Cardiac muscle cell (in vitro differentiated cells and primary cell): Measurements from ENCODE around the gene SH2D1B. TPM values are rescaled to one million over a fixed set of nuclear protein-coding genes. Genes with fewer than 3 reads are reported as not detected.
"Not testable (repeated sequence)": the region's sequence is repeated elsewhere in the genome, so short reads cannot be mapped to it uniquely, and the experiment has no call there.

Source experiments
- DNase-seq, 2 donors: peaks; one replicate each; pipeline versions ENCODE4 v3.0.0 to v3.0.0-alpha.2; 2010 to 2017; ENCODE audit warnings: low read depth in 1 of 2, low spot score in 1 of 2
- H3K27ac ChIP-seq: fragments of 200-600 bp; sonication (generic); 2 replicates; pipeline ENCODE4 v1.5.1; 2016
- H3K27me3 ChIP-seq: fragments of 200-600 bp; sonication (generic); 2 replicates; pipeline ENCODE4 v1.6.0; 2016; ENCODE audit warnings: control low read depth
- H3K36me3 ChIP-seq: fragments of 200-600 bp; sonication (generic); 2 replicates; pipeline ENCODE4 v1.5.1; 2016; ENCODE audit warnings: control low read depth
- H3K4me1 ChIP-seq: fragments of 200-600 bp; sonication (generic); 2 replicates; pipeline ENCODE4 v1.8.1; 2017; ENCODE audit warnings: low read depth, mild to moderate bottlenecking, mixed run types
- H3K4me3 ChIP-seq: fragments of 200-600 bp; sonication (generic); 2 replicates; pipeline ENCODE4 v1.5.1; 2016; ENCODE audit warnings: mild to moderate bottlenecking
- H3K9me3 ChIP-seq: fragments of 200-600 bp; sonication (generic); 2 replicates; pipeline ENCODE4 v1.5.1; 2017; ENCODE audit warnings: low read depth, mild to moderate bottlenecking, control low read depth
- polyA plus RNA-seq: library from polyadenylated mRNA; unstranded; fragments of >200 nt; fragmentation: Nextera tagmentation; extraction: Ambion mirVana; gene quantifications from 2 replicates; pipeline ENCODE4 v1.2.1, GENCODE V29; 2016
- total RNA-seq: library from RNA; depleted of rRNA; stranded (reverse); fragments of >200 nt; gene quantifications from 2 replicates; pipeline ENCODE4 v1.2.3, GENCODE V29; 2016
- TF ChIP-seq, protein P1 (sequence below): IDR thresholded peaks from 2 replicates; pipeline ENCODE4 v1.5.1; 2012; ENCODE audit warnings: low read depth, mild to moderate bottlenecking, low read length

SH2D1B gene, protein sequence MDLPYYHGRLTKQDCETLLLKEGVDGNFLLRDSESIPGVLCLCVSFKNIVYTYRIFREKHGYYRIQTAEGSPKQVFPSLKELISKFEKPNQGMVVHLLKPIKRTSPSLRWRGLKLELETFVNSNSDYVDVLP
- total RNA-seq = 0.06 TPM in 1 of 2 replicates, not detected in the other
- 0.26 and 0.67 TPM in 2 replicates for polyA plus RNA-seq

DNA sequence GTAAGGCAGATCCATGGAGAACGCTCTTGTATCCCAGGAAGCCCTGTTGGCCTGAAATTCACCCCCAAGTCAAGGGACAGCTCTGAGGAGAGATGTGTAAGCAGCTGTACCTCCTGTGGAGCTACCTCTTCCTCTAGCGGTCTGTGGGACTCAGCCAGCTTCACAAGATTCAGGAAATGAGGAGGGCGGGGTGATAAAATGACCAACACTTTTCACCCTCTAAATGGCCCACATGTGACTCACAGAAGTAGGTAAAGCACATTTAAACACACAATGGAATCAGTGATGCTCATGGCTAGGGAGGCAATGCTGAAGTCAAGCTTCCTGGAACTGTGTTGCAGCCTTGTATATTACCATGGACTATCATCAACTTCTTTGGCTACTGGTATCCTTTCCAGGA, at the start of gene SH2D1B:
SH2D1B (minus strand) TSS at position 135 of the 400 bp plus-strand sequence; CDS start at position 15, 120 bp downstream.
- H3K4me3 ChIP-seq = no peak within 1 kb of the TSS
- no peaks in the 10 kb centered on the region for H3K4me1 ChIP-seq
- H3K9me3 ChIP-seq = no peaks in the 10 kb centered on the region
- H3K27me3 ChIP-seq = no peaks in the 10 kb centered on the region
- H3K27ac ChIP-seq = no peak within 1 kb of the TSS
- TF ChIP-seq, protein P1, sequence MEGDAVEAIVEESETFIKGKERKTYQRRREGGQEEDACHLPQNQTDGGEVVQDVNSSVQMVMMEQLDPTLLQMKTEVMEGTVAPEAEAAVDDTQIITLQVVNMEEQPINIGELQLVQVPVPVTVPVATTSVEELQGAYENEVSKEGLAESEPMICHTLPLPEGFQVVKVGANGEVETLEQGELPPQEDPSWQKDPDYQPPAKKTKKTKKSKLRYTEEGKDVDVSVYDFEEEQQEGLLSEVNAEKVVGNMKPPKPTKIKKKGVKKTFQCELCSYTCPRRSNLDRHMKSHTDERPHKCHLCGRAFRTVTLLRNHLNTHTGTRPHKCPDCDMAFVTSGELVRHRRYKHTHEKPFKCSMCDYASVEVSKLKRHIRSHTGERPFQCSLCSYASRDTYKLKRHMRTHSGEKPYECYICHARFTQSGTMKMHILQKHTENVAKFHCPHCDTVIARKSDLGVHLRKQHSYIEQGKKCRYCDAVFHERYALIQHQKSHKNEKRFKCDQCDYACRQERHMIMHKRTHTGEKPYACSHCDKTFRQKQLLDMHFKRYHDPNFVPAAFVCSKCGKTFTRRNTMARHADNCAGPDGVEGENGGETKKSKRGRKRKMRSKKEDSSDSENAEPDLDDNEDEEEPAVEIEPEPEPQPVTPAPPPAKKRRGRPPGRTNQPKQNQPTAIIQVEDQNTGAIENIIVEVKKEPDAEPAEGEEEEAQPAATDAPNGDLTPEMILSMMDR = no peak
- no peaks in the 10 kb centered on the region for H3K36me3 ChIP-seq
- DNase-seq = no peak

DNA sequence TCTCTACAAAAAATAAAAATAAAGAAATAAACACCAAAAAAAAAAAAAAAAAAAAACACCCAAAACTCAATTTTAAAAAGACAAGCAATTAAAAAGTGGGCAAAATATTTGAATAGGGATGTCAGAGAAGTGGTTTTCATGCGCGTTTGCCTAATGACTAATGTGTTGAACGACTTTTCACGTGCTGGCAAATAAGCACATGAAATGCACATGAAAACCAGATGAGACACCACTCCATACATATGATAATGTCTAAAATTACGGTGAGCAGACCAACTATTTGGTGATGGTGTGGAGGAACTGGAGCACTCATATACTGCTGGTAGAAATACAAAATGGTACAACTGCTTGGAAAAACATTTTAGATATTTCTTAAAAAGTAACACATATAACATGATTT, 46.3 kb upstream of the SH2D1B start:
- H3K27ac ChIP-seq = no peak overlapping the region
- DNase-seq = no peak
- TF ChIP-seq, protein P1 = no peak

DNA sequence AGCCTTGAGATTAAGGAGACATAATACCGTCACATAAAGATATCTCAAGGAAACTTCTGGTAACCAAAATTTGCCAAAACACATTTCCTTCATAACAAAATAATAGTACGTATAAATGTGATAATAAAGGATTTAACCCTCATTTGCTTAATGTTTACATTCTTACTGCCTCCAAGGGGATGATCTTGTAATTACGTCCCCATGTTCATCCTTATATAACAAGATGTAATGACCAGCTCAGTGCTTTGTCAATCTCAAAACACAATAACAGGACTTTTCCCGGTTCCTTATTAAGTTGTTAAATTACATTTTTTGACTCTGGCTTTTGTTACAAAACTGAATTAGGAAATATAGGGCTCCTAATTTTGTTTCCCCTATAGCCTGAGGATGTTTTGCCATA, 44.4 kb upstream of the SH2D1B start:
- Histone ChIP-seq H3K27me3 (no peaks in the 10 kb centered on the region), H3K4me1 (no peaks in the 10 kb centered on the region), H3K9me3 (no peaks in the 10 kb centered on the region), H3K4me3 (no peak overlapping the region), H3K27ac (no peak overlapping the region), H3K36me3 (no peaks in the 10 kb centered on the region)
- no peak for DNase-seq
- TF ChIP-seq, protein P1 = no peak

More for the DNA sequence above, 46.3 kb upstream of the SH2D1B start:
- H3K27me3 ChIP-seq = no peaks in the 10 kb centered on the region
- no peaks in the 10 kb centered on the region for H3K9me3 ChIP-seq
- no peaks in the 10 kb centered on the region for H3K36me3 ChIP-seq
- no peak overlapping the region for H3K4me3 ChIP-seq
- no peaks in the 10 kb centered on the region for H3K4me1 ChIP-seq

DNA sequence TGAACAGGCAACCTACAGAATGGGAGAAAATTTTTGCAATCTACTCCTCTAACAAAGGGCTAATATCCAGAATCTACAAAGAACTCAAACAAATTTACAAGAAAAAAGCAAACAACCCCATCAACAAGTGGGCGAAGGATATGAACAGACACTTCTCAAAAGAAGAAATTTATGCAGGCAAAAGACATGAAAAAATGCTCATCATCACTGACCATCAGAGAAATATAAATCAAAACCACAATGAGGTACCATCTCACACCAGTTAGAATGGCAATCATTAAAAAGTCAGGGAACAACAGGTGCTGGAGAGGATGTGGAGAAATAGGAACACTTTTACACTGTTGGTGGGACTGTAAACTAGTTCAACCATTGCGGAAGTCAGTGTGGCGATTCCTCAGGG, 42.4 kb upstream of the SH2D1B start:
- H3K27ac ChIP-seq, H3K36me3 ChIP-seq, H3K27me3 ChIP-seq, H3K9me3 ChIP-seq, DNase-seq, H3K4me1 ChIP-seq, H3K4me3 ChIP-seq: not testable (repeated sequence)

DNA sequence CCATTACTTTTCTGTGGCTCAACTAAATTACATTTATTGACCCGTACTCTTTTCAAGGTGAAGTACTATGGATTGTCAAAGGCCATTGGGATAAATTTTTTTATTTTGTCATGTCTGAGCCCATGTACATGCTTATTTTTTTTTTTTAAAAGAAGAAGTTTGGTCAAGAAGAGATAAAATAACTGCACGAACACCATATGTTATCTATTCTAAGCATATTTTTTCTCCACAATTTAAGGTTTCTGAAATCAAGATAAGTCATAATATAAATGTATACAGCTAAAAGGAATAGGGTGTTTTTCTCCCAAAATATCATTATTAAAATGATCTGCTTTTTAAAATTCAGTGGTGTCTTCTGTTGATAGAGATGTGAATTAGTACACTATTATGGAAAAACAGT, 35.0 kb upstream of the SH2D1B start:
- no peaks in the 10 kb centered on the region for H3K4me1 ChIP-seq
- H3K9me3 ChIP-seq = no peaks in the 10 kb centered on the region
- no peaks in the 10 kb centered on the region for H3K36me3 ChIP-seq
- TF ChIP-seq, protein P1 = no peak
- no peak for DNase-seq
- H3K27ac ChIP-seq = no peak overlapping the region
- no peaks in the 10 kb centered on the region for H3K27me3 ChIP-seq
- H3K4me3 ChIP-seq = no peak overlapping the region

DNA sequence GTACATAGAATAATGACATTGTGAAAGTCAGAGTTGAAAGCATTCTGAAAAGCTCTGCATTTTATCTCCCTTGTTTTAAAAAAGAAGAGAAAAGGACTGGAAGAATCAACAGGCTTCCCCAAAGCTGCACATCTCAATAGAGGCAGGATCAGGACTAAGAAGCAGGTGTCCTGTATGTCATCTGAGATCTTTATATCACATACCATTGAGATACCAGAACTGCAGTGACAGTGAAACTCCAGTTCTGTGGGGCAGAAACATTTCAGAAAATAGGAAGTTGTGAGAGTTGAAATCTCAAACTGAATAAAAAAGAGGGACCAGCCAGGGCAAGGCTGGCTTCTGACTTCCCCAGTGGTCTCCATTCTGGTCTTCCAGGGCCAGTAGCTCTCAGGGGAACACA, 33.0 kb upstream of the SH2D1B start:
- Histone ChIP-seq H3K4me3 (no peak overlapping the region), H3K27ac (no peak overlapping the region), H3K4me1 (no peaks in the 10 kb centered on the region), H3K27me3 (no peaks in the 10 kb centered on the region), H3K9me3 (no peaks in the 10 kb centered on the region), H3K36me3 (no peaks in the 10 kb centered on the region)
- TF ChIP-seq, protein P1 = no peak
- DNase-seq = no peak

DNA sequence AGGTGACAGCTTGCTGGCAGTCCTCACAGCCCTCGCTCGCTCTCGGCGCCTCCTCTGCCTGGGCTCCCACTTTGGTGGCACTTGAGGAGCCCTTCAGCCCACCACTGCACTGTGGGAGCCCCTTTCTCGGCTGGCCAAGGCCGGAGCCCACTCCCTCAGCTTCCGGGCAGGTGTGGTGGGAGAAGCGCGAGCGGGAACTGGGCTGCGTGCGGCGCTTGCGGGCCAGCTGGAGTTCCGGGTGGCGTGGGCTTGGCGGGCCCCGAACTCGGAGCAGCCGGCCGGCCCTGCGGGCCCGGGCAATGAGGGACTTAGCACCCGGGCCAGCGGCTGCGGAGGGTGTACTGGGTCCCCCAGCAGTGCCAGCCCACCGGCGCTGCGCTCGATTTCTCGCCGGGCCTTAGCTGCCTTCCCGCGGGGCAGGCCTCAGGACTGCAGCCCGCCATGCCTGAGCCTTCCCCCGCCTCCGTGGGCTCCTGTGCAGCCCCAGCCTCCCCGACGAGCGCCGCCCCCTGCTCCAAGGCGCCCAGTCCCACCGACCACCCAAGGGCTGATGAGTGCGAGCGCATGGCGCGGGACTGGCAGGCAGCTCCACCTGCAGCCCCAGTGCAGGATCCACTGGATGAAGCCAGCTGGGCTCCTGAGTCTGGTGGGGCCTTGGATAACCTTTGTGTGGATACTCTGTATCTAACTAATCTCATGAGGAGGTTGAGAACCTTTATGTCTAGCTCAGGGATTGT, 21.2 kb upstream of the SH2D1B start:
- H3K4me1 ChIP-seq, DNase-seq, H3K36me3 ChIP-seq, H3K27me3 ChIP-seq, H3K4me3 ChIP-seq, H3K9me3 ChIP-seq, H3K27ac ChIP-seq: not testable (repeated sequence)
